Rectal smooth muscle tissue (tissue), 1 donor: ENCODE measurements around the gene SMIM38.

ENCODE experiments used
- H3K27ac ChIP-seq: one replicate; pipeline ENCODE4 v1.7.0; 2013; ENCODE audit warnings: low read depth, low read length, inconsistent platforms
- H3K27me3 ChIP-seq: one replicate; pipeline ENCODE4 v1.7.0; 2013; ENCODE audit warnings: low read length; ENCODE audit not compliant: control insufficient read depth, insufficient read depth
- H3K36me3 ChIP-seq: one replicate; pipeline ENCODE4 v1.7.0; 2013; ENCODE audit warnings: low read length; ENCODE audit not compliant: control insufficient read depth, insufficient read depth
- H3K4me1 ChIP-seq: one replicate; pipeline ENCODE4 v1.7.0; 2013; ENCODE audit warnings: low read length; ENCODE audit not compliant: control insufficient read depth, insufficient read depth
- H3K4me3 ChIP-seq: one replicate; pipeline ENCODE4 v1.7.0; 2013; ENCODE audit warnings: low read length
- H3K9ac ChIP-seq: one replicate; pipeline ENCODE4 v1.7.0; 2013; ENCODE audit warnings: low read length

The SMIM38 gene

GRCh38 chr11:69155302-69156234 is at the start of gene SMIM38:
Gene SMIM38 (plus strand): TSS chr11:69155935. CDS start chr11:69157847, 1,912 bp downstream.
- H3K9ac ChIP-seq: no peak within 1 kb of the TSS
- no peaks in the 10 kb centered on the region for H3K36me3 ChIP-seq
- H3K4me1 ChIP-seq: peaks cover 8% of the 10 kb centered on the region
- no peaks in the 10 kb centered on the region for H3K27me3 ChIP-seq
- peak within 1 kb of the TSS; percentile 38 for H3K27ac ChIP-seq
- H3K4me3 ChIP-seq: no peak within 1 kb of the TSS

GRCh38 chr11:69106031-69106811 is 49.5 kb upstream of the SMIM38 start:
- no peaks in the 10 kb centered on the region for H3K27me3 ChIP-seq
- no peak overlapping the region for H3K9ac ChIP-seq
- H3K4me3 ChIP-seq: no peak overlapping the region
- H3K36me3 ChIP-seq: no peaks in the 10 kb centered on the region
- no peak overlapping the region for H3K27ac ChIP-seq
- H3K4me1 ChIP-seq: no peaks in the 10 kb centered on the region

- no peaks in the 10 kb centered on the region for H3K36me3 ChIP-seq
- no peak overlapping the region for H3K9ac ChIP-seq
- no peak overlapping the region for H3K4me3 ChIP-seq
- H3K4me1 ChIP-seq: no peaks in the 10 kb centered on the region
- no peak overlapping the region for H3K27ac ChIP-seq
- H3K27me3 ChIP-seq: no peaks in the 10 kb centered on the region
These were observed 48.3 kb upstream of the SMIM38 start for GRCh38 chr11:69107413-69107812.

- Histone ChIP-seq H3K36me3 (no peaks in the 10 kb centered on the region), H3K27me3 (no peaks in the 10 kb centered on the region), H3K4me3 (no peak overlapping the region), H3K27ac (no peak overlapping the region), H3K9ac (no peak overlapping the region), H3K4me1 (no peaks in the 10 kb centered on the region)
These were observed 47.7 kb upstream of the SMIM38 start for GRCh38 chr11:69108030-69108429.

GRCh38 chr11:69108559-69108958 is 47.2 kb upstream of the SMIM38 start:
- Histone ChIP-seq H3K4me3 (no peak overlapping the region), H3K27me3 (no peaks in the 10 kb centered on the region), H3K36me3 (no peaks in the 10 kb centered on the region), H3K4me1 (no peaks in the 10 kb centered on the region), H3K9ac (no peak overlapping the region), H3K27ac (no peak overlapping the region)

GRCh38 chr11:69109101-69109500 is 46.6 kb upstream of the SMIM38 start:
- no peaks in the 10 kb centered on the region for H3K4me1 ChIP-seq
- H3K27ac ChIP-seq: no peak overlapping the region
- no peaks in the 10 kb centered on the region for H3K27me3 ChIP-seq
- H3K36me3 ChIP-seq: no peaks in the 10 kb centered on the region
- H3K9ac ChIP-seq: no peak overlapping the region
- no peak overlapping the region for H3K4me3 ChIP-seq

GRCh38 chr11:69110451-69110850 is 45.3 kb upstream of the SMIM38 start:
- H3K27me3 ChIP-seq: no peaks in the 10 kb centered on the region
- no peak overlapping the region for H3K27ac ChIP-seq
- H3K4me3 ChIP-seq: no peak overlapping the region
- H3K4me1 ChIP-seq: no peaks in the 10 kb centered on the region
- no peaks in the 10 kb centered on the region for H3K36me3 ChIP-seq
- no peak overlapping the region for H3K9ac ChIP-seq

- Histone ChIP-seq H3K36me3 (no peaks in the 10 kb centered on the region), H3K4me3 (no peak overlapping the region), H3K27ac (no peak overlapping the region), H3K9ac (no peak overlapping the region), H3K27me3 (no peaks in the 10 kb centered on the region), H3K4me1 (no peaks in the 10 kb centered on the region)
These were observed 43.9 kb upstream of the SMIM38 start for GRCh38 chr11:69111624-69112542.

- H3K27me3 ChIP-seq: no peaks in the 10 kb centered on the region
- no peak overlapping the region for H3K4me3 ChIP-seq
- no peak overlapping the region for H3K27ac ChIP-seq
- no peak overlapping the region for H3K9ac ChIP-seq
- no peaks in the 10 kb centered on the region for H3K36me3 ChIP-seq
- no peaks in the 10 kb centered on the region for H3K4me1 ChIP-seq
These were observed 42.5 kb upstream of the SMIM38 start for GRCh38 chr11:69113226-69113625.

GRCh38 chr11:69113646-69114340 is 41.9 kb upstream of the SMIM38 start:
- Histone ChIP-seq H3K4me3 (no peak overlapping the region), H3K4me1 (no peaks in the 10 kb centered on the region), H3K9ac (no peak overlapping the region), H3K27me3 (no peaks in the 10 kb centered on the region), H3K36me3 (no peaks in the 10 kb centered on the region), H3K27ac (no peak overlapping the region)

GRCh38 chr11:69114362-69114761 is 41.4 kb upstream of the SMIM38 start:
- H3K4me1 ChIP-seq: no peaks in the 10 kb centered on the region
- no peak overlapping the region for H3K9ac ChIP-seq
- no peak overlapping the region for H3K4me3 ChIP-seq

More at GRCh38 chr11:69114362-69114761, 41.4 kb upstream of the SMIM38 start:
- H3K27ac ChIP-seq: no peak overlapping the region
- H3K27me3 ChIP-seq: no peaks in the 10 kb centered on the region
- no peaks in the 10 kb centered on the region for H3K36me3 ChIP-seq
